Measurements from ENCODE around the gene WWP2. TPM values are rescaled to one million over a fixed set of nuclear protein-coding genes. Genes with fewer than 3 reads are reported as not detected.
A peak's percentile ranks its signal among the peaks of the same experiment; 100 is the strongest.

The WWP2 gene
- total RNA-seq, 4 donors from 2014 or later = 24.8 to 43.0 (median 30.1) TPM

DNA sequence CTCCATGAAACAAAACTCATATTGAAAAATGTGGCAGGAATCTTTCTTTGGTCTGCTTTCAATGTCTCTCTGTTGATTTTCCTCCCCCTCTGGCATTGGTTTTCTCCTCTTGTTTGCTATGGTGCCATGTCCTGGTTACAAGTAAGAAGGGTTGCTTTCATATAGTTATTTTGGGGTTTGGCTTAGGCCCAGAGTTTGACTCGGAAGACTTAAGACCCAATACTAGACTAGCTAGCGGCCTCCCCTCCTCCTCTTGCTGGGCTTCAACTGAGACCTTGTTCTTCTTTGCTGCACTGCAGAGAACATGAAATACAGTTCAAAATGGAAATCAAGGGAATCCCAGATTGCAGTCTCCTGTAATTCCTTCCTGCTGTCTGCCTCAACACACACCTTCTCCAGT, 159.0 kb downstream of the WWP2 start:
- no peak for ATAC-seq (ENCODE audit: low FRiP score)
- TF ChIP-seq, protein P1, sequence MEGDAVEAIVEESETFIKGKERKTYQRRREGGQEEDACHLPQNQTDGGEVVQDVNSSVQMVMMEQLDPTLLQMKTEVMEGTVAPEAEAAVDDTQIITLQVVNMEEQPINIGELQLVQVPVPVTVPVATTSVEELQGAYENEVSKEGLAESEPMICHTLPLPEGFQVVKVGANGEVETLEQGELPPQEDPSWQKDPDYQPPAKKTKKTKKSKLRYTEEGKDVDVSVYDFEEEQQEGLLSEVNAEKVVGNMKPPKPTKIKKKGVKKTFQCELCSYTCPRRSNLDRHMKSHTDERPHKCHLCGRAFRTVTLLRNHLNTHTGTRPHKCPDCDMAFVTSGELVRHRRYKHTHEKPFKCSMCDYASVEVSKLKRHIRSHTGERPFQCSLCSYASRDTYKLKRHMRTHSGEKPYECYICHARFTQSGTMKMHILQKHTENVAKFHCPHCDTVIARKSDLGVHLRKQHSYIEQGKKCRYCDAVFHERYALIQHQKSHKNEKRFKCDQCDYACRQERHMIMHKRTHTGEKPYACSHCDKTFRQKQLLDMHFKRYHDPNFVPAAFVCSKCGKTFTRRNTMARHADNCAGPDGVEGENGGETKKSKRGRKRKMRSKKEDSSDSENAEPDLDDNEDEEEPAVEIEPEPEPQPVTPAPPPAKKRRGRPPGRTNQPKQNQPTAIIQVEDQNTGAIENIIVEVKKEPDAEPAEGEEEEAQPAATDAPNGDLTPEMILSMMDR (IDR thresholded peaks at IDR 0.05) = no peak
- no peak for DNase-seq (ENCODE audit: low spot score)

DNA sequence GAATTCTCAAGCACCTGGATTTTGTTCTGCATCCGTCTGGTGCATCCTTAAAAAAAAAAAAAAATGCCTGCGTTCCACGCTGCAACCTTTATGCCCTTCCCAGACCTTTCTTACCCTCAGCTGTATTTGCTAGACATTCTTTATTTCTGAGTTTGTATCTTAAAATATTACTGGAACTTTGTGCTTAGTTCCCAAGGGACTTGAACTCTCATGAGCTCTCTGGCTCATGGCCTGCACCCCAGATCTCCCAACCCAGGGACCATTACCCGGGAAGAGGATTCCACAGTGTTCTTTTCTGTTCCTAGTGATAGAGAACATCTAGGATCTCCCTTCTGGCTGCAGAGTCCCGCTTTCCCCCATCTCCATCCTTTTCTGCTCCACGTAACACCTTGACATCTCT, 160.1 kb downstream of the WWP2 start:
- DNase-seq (ENCODE audit: low spot score) = no peak

DNA sequence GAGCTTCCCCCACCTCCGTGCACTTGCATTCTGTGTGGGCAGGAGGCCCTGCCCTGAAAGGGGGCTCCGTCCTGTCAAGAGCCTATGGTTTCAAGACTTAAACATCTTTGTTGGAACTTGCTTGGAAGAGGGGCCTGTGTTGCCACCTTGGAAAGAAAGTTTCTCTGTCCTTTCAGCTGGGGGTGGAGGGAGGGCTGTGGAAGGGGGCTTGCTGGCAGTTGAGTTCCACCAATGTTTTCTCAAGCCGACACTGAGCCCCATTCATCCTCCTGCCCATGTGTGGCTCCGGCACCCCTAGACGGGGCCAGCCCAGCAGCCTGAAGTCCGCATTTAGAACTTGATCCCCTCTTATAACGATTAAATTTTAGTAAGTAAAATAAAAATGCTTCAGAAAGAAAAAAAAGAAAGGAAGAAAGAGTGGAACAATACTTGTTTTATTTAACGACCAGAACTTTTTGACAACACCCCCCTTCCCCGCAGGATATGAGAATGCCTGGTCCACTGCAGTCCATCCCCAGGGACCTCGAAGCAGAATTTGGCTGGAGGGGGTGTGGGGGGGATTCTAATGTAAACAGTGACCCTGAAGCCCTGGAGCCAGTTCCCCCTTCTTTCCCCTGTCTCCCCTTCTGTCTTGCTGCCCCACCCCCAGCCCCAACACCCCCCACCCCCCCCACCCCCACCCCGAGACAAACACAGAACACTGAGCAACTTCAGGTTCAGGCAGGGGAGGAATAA, 162.1 kb downstream of the WWP2 start:
- DNase-seq (ENCODE audit: low spot score) (no peak), ATAC-seq (ENCODE audit: low FRiP score) (no peak)
- TF ChIP-seq, protein P1 (IDR thresholded peaks at IDR 0.05) = no peak

More for the DNA sequence above, 160.1 kb downstream of the WWP2 start:
- no peak for ATAC-seq (ENCODE audit: low FRiP score)
- TF ChIP-seq, protein P1 (IDR thresholded peaks at IDR 0.05) = no peak

DNA sequence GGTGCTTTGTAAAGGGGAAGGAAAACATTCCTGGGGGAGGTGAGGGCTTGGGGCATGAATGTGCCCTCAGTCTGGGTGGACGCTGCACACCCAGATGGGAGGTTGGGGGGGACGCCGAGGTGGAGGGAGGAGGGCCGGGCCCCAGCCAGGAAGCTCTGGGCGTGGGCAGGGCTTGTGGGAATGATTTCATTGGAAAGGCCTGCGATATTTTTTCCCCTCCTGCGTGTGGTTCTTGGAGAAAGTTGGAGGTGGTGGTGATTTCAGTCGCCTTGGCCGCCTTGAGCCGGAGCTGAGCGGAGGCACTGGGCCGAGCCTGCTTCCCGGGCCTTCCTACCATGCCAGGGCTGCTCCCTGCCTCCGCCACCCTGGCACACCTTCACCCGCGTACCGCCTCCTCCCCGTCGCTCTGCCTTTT, 162.7 kb downstream of the WWP2 start:
- TF ChIP-seq, protein P1 (IDR thresholded peaks at IDR 0.05) = no peak
- DNase-seq (ENCODE audit: low spot score) (no peak), ATAC-seq (ENCODE audit: low FRiP score) (peak; percentile 82)

DNA sequence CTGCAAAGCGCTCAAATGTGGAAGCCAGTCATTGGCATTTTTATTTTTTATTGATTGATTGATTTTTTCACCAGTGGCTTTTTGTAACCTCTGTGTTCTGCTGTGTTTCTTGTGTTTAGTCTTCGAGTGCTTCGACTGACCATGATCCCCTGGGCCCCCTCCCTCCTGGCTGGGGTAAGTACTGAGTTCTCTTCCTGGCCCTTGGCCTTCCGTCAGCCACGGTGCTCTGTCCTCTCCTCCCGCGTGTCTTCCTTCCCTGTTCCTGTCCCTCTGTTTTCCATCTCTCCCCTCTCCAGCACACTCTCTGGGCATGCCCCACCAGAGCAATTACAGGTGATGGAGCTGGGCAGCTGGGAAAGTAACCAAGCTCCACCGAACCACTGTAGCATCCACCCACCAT, 163.2 kb downstream of the WWP2 start:
- DNase-seq (ENCODE audit: low spot score) = no peak
- TF ChIP-seq, protein P1 (IDR thresholded peaks at IDR 0.05) = no peak
- ATAC-seq (ENCODE audit: low FRiP score) = no peak

DNA sequence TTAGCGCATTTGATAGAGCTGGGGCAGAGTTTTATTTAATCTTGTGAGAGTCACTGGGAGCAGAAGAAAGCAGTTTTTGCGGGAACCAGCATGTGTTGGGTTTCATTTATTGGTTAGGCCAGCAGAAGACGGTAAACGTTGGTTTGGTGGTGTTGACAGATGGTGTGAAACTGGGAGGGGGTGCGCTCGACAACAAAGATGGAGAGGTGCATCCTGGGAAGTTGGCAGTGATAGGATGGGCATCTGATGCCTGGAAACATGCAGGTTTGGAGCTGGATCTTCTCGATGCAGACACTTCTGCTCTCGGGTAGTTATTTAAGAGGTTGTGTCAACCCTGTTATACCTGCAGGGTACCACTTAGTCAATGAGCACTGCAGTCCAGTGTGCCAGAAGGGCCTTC, 164.1 kb downstream of the WWP2 start:
- TF ChIP-seq, protein P1 (IDR thresholded peaks at IDR 0.05) = no peak
- DNase-seq (ENCODE audit: low spot score) (no peak), ATAC-seq (ENCODE audit: low FRiP score) (no peak)

All from omental fat pad (tissue), 4 donors.